OCI-LY1 (cell line): ENCODE results near the gene RHBDL1.

Experiments
- H2AFZ ChIP-seq: fragments of 200-600 bp; sonication (generic), shearing (Covaris generic); 2 replicates; pipeline ENCODE4 v1.6.0; 2014; ENCODE audit warnings: antibody characterized with exemption, mild to moderate bottlenecking, low read length
- H3F3A ChIP-seq: fragments of 200-600 bp; sonication (generic), shearing (Covaris generic); 2 replicates; pipeline ENCODE4 v1.6.0; 2014; ENCODE audit warnings: mild to moderate bottlenecking, antibody characterized with exemption, low read length, moderate library complexity; ENCODE audit not compliant: insufficient read depth
- H3K27ac ChIP-seq: fragments of 200-600 bp; sonication (generic); 2 replicates; pipeline ENCODE4 v1.5.1; 2014; ENCODE audit warnings: low read length, mixed run types, mild to moderate bottlenecking, low read depth; ENCODE audit not compliant: poor library complexity, severe bottlenecking
- H3K27me3 ChIP-seq: fragments of 200-600 bp; sonication (generic); 2 replicates; pipeline ENCODE4 v1.6.0; 2014; ENCODE audit warnings: antibody characterized with exemption, mild to moderate bottlenecking, low read length, moderate library complexity; ENCODE audit not compliant: insufficient read depth
- H3K36me3 ChIP-seq: fragments of 200-600 bp; sonication (generic); 2 replicates; pipeline ENCODE4 v1.6.1; 2014; ENCODE audit warnings: mild to moderate bottlenecking, antibody characterized with exemption, low read length, moderate library complexity, mixed read lengths; ENCODE audit not compliant: insufficient read depth
- H3K4me1 ChIP-seq: fragments of 200-600 bp; sonication (generic); 2 replicates; pipeline ENCODE4 v1.5.1; 2014; ENCODE audit warnings: mild to moderate bottlenecking, low read length, moderate library complexity; ENCODE audit not compliant: insufficient read depth, severe bottlenecking
- H3K4me2 ChIP-seq: fragments of 200-600 bp; sonication (generic), shearing (Covaris generic); 2 replicates; pipeline ENCODE4 v1.6.1; 2014; ENCODE audit warnings: low read length
- H3K4me3 ChIP-seq: fragments of 200-600 bp; sonication (generic); 2 replicates; pipeline ENCODE4 v1.5.1; 2014; ENCODE audit warnings: low read length, low read depth, mild to moderate bottlenecking, mixed read lengths; ENCODE audit not compliant: poor library complexity, severe bottlenecking
- H3K79me2 ChIP-seq: fragments of 200-600 bp; shearing (Covaris generic); 2 replicates; pipeline ENCODE4 v1.6.1; 2016; ENCODE audit warnings: mixed run types, low read length, mixed read lengths; ENCODE audit not compliant: insufficient read depth
- H3K9ac ChIP-seq: fragments of 200-600 bp; sonication (generic), shearing (Covaris generic); 2 replicates; pipeline ENCODE4 v1.6.1; 2014; ENCODE audit warnings: mild to moderate bottlenecking, low read length, mixed read lengths
- H3K9me2 ChIP-seq: fragments of 200-600 bp; sonication (generic), shearing (Covaris generic); 2 replicates; pipeline ENCODE4 v1.6.1; 2014; ENCODE audit warnings: low read depth, mild to moderate bottlenecking, low read length, mixed read lengths
- H3K9me3 ChIP-seq: fragments of 200-600 bp; shearing (Covaris generic); 2 replicates; pipeline ENCODE4 v1.6.1; 2014; ENCODE audit warnings: low read length, mixed read lengths
- H4K20me1 ChIP-seq: fragments of 200-600 bp; sonication (generic), shearing (Covaris generic); 2 replicates; pipeline ENCODE4 v1.6.0; 2016; ENCODE audit warnings: mild to moderate bottlenecking, low read length; ENCODE audit not compliant: insufficient read depth
- CTCF ChIP-seq: fragments of 200-600 bp; sonication (generic), shearing (Covaris generic); IDR thresholded peaks from 2 replicates; pipeline ENCODE4 v1.5.1; 2017; ENCODE audit warnings: mild to moderate bottlenecking, antibody characterized with exemption, low read length, moderate library complexity, mixed read lengths
- EZH2 ChIP-seq: fragments of 200-600 bp; sonication (generic), shearing (Covaris generic); IDR thresholded peaks from 2 replicates; pipeline ENCODE4 v1.8.0; 2017; ENCODE audit warnings: borderline replicate concordance, mixed run types, mild to moderate bottlenecking, antibody characterized with exemption, low read length, moderate library complexity, mixed read lengths

Gene RHBDL1

GRCh38 chr16:654034-654433, 21.4 kb upstream of the RHBDL1 start:
- Histone ChIP-seq H3K4me2 (no peak overlapping the region), H3K9ac (no peak overlapping the region), H3K27ac (no peak overlapping the region), H3K4me1 (peaks cover 15% of the 10 kb centered on the region), H3K9me3 (no peaks in the 10 kb centered on the region), H2AFZ (no peak overlapping the region), H3F3A (no peaks in the 10 kb centered on the region), H3K4me3 (no peak overlapping the region), H3K27me3 (no peaks in the 10 kb centered on the region), H3K9me2 (no peaks in the 10 kb centered on the region), H4K20me1 (no peaks in the 10 kb centered on the region), H3K36me3 (peaks cover 36% of the 10 kb centered on the region), H3K79me2 (no peaks in the 10 kb centered on the region)
- TF ChIP-seq EZH2 (no peak), CTCF (no peak)

GRCh38 chr16:657487-657886, 18.0 kb upstream of the RHBDL1 start:
- Histone ChIP-seq H3K36me3 (peaks cover 49% of the 10 kb centered on the region), H3K4me3 (no peak overlapping the region), H3K4me1 (peaks cover 6% of the 10 kb centered on the region), H3K9me3 (no peaks in the 10 kb centered on the region), H3F3A (no peaks in the 10 kb centered on the region), H3K4me2 (no peak overlapping the region), H2AFZ (no peak overlapping the region), H3K79me2 (no peaks in the 10 kb centered on the region), H4K20me1 (no peaks in the 10 kb centered on the region), H3K9me2 (no peaks in the 10 kb centered on the region), H3K27me3 (no peaks in the 10 kb centered on the region), H3K27ac (no peak overlapping the region), H3K9ac (no peak overlapping the region)
- TF ChIP-seq CTCF: no peak
- TF ChIP-seq EZH2: no peak

GRCh38 chr16:658679-659571, 16.5 kb upstream of the RHBDL1 start:
- Histone ChIP-seq H3F3A (no peaks in the 10 kb centered on the region), H3K4me1 (peaks cover 6% of the 10 kb centered on the region), H3K9ac (no peak overlapping the region), H3K9me2 (no peaks in the 10 kb centered on the region), H3K4me3 (no peak overlapping the region), H3K27ac (no peak overlapping the region), H3K79me2 (no peaks in the 10 kb centered on the region), H3K9me3 (no peaks in the 10 kb centered on the region), H4K20me1 (no peaks in the 10 kb centered on the region), H2AFZ (no peak overlapping the region), H3K4me2 (no peak overlapping the region), H3K36me3 (peaks cover 47% of the 10 kb centered on the region), H3K27me3 (no peaks in the 10 kb centered on the region)
- no peak for TF ChIP-seq EZH2
- TF ChIP-seq CTCF: peak; percentile 30; the same call in 1 of the 2 replicates
